GM19452 (cell line): ENCODE data around the gene PTPRD.

Source experiments
- ATAC-seq: cut with Tn5 transposase; IDR thresholded peaks from one replicate; pipeline ENCODE4 v1.9.1; 2021; ENCODE audit not compliant: unreplicated experiment

Gene PTPRD

DNA sequence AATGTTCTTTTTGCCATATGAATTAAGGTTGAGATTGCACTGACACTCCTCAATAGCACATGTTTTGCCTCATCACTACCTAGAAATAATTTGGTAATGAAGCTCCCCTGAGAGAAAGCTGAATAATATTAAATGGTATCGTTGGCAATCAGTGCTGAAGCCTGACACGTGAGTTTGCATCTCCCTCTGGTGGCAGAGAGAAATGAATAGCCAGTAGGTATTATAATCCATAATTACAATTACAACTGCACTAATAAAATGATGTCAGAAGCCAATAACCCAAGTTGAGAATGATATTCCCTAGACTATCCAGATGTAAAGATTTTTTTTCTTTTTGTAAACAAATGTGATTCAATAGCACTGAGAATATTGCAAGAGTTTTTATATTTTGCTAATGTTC lies 700.3 kb downstream of the PTPRD start:
- ATAC-seq = no peak

DNA sequence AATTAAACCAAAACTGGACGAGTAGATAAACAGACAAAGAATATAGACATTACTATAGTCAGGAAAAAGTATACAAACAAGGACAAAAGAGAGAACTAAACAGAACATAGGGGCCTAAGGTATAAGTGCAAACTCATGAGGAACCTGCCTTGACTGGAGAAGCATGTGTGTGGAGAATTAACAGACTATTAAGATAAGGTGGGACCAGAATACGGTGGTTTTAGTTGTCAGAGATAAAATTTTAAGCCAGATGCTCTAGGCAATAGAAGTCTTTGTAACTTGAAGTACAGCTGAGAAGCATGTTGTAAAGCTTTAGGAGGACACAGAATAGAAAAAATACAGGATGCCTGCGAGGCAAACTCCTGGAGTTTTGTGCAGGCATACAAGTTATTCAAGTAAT lies 707.1 kb downstream of the PTPRD start:
- no peak for ATAC-seq

DNA sequence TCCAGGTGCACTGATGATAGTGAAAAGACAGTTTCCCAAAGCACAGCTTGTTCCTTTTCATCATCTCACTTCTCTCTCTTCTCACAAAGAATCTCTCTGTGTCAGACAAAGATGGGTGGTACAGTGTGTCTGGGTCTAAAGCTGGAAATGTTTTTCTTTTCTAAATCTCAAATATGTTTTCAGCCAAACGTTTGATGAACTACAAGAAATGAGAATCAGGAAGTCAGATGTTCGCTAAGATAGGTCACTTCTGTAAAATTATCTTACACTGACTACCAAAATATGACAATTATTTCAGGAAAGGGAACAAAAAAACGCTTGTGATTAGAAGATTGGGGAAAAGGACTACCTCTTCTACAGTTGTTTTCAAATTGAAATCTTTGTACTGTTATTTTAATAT lies 708.8 kb downstream of the PTPRD start:
- no peak for ATAC-seq

DNA sequence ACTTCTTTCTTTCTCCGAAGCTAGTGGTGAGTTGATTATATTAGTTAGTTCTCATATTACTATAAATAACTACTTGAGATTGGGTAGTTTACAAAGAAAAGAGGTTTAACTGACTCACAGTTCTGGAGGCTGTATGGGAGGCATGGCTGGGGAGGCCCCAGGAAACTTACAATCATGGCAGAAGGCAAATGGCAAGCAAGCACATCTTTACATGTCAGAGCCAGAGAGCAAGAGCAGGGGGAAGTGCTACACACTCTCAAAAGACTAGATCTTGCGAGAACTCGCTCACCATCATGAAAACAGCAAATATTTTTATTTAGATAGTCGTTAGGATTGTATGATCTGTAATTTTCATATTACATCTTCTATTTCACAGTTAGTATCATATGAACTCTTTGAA lies 711.2 kb downstream of the PTPRD start:
- ATAC-seq = no peak

DNA sequence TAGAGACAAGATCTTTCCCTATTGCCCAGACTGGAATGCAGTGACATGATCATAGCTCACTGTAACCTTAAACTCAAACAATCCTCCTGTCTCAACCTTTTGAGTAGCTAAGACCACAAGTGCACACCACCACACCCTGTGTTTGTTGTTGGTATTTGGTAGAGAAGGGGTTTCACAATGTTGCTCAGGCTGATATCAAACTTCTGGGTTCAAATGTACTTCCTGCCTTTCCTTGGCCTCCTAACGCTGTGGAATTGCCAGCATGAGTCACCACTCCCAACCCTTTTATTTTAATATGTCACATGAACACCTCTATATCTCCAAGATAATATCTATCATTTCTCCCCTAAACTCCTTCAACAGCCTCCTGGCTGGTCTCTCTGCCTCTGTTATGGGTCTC lies 719.0 kb downstream of the PTPRD start:
- no peak for ATAC-seq

DNA sequence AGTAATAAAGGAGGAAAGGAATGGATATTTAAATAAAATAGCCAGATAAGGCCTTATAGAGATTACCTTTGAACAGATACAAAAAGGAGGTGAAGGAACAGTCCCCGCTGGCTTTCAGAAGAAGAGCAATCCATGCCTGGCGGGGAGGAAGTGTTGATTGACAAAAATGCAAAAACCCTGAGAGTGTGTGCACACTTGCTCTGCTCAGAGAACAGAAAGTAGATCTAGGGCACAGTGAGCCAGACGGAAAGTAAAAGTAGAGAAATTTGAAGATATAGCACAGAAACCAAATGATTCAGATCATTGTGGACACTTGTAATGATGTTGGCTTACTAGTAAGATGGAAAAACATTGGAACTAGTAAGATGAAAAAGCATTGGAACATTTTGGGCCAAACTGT lies 720.6 kb downstream of the PTPRD start:
- ATAC-seq = no peak

DNA sequence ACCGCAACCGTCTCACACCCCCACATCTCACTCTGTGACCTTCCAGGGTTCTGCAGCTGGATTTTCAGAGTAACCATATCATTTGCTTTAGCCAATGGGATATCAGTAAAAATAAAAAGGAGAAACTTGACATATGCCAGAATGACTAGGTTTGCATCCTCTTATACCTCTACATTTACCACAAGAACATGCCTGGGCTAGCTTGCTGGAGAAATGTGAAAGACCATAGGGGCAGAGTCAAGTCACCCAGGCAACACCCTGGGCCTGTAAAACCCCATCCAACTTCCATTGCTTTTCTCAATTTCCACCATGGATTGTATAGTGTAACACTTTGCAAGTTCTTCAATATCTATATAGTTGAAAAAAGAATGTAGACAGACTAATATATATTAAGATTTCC lies 731.1 kb downstream of the PTPRD start:
- no peak for ATAC-seq

DNA sequence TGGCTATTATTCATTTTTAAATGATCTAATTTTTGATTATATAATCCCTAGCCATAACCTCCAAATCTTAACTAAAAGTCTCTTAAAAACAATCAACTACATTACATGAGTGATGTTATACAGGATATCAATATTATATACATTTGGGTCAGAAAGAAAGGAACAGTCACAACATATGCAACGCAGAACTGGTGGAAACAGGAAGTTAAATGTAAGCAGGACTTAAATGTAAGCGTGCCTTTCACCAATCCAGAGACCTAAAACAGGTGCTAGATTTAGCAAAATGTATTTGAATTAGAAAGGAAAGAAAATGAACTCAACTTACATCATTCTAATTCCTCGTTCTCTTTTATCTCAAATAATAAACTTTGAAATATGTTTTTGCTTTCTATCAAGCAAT lies 738.5 kb downstream of the PTPRD start:
- ATAC-seq = no peak

DNA sequence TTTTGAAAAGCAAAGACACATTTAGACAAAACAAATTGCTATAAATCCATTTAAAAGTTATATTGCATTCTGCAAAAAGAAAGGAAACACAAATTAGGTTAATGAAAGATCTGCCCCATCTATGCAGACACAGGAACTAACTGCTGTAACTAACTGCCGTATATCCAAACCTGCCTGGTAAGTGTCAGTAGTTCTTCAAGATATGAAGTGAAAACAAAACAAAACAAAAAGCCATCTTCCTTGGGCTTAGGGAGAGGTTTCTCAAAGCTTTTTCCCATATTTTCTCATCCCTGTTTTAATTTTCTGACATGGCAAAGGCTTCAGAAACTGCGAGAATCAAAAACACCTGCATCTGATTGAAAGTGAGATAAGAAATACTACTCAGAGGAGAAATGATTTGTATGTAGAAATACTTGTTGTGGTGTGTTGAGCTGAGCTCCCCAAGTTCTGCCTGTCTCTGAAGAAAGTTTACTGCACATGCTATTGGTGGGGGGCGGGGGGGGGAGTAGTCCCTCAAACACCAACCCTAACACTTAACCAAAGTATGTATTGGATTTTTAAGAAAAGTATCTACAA lies 750.5 kb downstream of the PTPRD start:
- ATAC-seq = no peak

DNA sequence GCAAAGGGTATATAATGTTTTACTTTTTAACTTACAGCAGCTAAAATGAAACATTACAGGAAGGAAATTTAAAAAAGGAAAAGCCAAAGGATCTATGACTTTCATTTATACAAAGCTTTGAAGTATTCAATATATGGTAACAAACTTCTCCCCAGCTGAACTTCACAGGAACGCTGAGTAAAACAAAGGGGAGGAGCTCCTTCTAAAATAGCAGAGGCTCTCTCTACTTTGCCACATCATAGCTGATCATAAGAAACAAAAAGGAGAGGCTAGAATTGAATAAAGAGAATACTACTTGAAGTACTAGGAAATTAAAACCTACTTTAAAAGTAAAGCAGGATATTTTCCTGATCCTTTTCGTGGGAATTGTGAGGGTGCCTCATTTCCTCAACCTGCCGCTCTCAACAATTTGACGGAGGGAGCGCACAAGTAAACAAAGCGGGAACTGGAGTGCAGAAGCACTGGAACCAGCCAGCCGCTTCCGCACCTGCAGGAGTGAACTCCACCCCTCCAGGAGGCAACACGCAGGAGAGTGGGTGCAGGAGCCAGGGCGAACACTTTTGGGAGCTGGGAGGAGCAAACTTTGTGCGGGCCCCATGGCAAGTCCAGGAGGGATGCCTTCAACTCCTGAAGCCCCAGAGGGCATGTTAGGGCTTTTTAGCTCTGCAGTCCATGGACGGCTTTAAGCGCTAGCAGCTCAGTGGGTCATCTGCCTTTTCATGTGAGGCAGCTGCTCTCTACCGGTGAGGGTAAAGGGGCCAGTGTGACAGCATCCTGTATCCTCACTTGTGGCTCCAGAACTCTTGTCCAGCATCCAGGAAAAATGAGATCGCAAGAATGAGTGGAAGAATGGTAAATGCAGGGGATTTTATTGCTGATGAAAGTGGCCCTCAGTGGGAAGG lies 757.4 kb downstream of the PTPRD start:
- ATAC-seq = no peak

DNA sequence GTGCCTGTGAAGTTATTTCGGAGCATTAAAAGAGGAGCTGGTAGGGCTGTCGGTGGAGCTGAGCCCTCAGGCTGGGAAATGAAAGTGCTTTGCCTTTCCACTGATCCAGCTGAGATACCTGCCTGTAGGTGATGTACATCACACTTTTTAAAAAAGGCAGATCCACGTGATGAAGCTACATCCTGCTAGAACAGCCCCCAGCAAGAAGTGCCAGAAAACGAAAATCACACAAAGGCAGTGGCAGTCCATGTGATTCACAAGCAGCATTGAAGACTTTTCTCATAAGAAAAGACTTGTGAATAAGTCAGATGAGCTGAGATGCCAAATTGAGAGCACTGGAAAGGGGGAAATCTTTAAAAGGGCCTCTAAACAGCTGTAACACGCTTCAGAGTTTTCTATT lies 765.1 kb downstream of the PTPRD start:
- no peak for ATAC-seq

DNA sequence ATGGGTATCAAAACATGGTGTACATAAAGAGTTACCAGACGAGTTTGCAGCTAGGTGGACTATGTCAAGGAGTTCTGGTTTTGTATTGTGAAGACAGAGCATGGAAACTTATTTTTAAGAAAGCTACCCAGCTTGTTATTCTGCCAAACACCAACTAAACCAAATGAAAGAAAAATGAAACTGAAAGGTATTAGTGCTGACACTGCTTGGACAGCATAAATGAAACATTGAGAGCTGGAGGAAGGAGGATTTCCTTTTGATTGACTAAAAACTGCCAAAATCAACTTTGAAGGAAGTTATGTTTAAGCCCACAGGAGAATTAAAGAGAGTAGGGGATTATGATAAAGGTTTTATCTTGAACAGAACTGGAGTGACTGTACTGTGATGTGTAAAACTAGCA lies 766.2 kb downstream of the PTPRD start:
- peak; percentile 83 for ATAC-seq

DNA sequence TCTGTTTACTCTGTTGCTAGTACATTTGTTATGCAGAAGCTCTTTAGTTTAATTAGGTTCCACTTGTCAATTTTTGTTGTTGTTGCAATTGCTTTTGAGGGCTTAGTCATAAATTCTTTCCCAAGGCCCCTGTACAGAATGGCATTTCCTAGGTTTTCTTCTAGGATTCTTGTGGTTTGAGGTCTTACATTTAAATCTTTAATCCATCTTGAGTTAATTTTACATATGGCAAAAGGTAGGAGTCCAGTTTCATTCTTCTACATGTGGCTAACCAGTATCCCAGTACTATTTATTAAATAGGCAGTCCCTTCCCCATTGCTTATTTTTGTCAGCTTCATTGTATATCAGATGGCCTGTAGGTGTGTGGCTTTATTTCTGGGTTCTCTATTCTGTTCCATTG lies 792.4 kb downstream of the PTPRD start:
- no peak for ATAC-seq

DNA sequence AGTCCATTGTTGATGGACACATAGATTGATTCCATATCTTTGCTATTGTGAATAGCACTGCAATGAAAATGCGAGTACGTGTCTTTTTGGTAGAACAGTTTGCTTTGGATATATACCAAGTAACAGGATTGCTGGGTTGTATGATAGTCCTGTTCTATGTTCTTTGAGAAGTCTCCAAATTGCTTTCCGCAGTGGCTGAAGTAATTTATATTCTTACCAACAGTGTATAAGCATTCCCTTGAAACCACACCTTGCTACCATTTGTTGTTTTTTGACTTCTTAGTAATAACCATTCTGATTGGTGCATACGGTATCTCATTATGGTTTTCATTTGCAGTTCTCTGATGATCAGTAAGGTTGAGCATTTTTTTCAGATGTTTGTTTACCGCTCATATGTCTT lies 792.9 kb downstream of the PTPRD start:
- ATAC-seq = no peak

DNA sequence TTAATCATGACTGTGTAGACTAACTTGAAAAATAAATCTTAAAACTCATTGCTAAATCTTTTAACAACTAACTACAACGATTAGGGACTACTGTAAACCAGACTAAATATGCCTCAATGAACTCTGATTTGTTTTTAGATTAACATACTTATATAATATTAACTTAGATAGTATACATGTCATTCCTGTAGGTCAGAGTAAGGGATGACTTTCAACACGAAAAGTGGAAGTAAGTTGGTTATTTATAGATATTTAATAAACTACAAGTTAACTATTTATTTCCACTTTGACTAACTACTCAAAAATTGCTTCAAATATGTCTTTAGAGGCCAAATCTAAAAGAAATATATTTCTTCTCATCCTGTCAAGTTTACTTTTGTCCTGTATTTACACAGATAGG lies 795.6 kb downstream of the PTPRD start:
- ATAC-seq = peak; percentile 55

DNA sequence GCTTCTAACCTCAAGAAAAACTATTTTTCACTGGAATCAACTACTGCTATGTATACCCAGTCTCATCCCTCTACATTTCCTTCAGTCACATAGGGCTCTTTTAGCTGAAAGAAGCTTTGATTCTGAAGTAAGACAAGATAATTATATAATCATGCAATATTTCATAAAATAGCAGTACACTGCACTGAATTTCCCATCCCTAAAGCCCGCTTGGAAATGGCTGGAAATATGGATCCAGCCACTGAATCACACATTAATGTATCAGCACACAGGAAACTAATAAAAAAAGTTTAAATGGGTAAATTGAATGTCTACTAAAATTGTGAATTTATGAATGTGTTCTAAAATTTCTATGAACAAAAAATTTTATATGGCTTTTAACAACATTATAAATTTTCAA lies 808.7 kb downstream of the PTPRD start:
- ATAC-seq = no peak

DNA sequence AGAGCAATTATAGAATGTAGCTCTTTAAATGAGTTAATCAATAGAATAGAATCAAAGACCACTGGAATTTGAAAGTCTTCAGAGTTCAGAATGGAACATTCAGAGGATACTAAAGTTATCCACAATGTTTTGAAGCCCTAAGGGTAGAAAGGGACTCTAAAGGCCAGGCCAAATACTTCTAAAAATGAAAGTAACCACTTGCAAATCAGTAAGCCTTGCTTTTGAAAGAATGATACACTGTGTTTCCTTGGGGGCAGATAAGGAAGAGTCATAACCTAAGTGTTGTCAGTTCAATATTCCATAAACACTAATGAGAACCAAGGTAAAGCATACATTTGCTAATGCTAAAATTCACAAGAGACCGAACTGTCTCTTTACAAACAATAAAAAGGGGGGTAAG lies 813.5 kb downstream of the PTPRD start:
- no peak for ATAC-seq

DNA sequence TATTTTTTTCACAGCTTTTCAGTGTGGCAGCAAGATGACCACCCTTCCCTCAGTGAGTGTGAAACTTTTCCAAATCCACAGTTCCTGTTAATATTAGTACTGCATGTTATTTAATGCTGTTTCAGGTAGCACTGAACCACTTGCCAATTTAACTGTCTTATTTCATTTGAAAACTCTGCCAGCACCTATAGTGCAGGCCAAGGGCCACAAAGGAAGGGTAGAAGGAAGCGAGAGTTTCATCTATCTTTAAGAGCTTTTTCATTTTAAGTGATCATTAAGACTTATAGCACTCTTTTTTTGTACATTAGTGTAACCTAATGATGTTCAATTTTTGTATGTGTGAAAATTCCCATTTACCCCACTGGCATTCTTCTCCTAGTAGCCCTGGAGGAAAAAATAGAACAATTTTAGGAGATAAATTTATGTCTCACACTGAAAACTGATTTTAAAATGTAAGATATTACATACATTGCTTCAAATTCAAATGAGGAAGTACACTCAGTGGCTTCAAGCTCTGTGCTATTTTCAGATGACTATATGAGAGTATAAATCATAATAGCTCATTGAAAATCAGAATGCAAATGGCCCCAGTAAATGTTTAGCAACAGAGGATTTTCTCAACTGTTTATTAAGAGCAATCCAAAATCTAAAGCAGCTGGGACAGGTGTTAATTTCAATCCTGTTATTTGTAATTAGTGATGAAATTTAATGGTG lies 820.5 kb downstream of the PTPRD start:
- peak; percentile 71 for ATAC-seq

DNA sequence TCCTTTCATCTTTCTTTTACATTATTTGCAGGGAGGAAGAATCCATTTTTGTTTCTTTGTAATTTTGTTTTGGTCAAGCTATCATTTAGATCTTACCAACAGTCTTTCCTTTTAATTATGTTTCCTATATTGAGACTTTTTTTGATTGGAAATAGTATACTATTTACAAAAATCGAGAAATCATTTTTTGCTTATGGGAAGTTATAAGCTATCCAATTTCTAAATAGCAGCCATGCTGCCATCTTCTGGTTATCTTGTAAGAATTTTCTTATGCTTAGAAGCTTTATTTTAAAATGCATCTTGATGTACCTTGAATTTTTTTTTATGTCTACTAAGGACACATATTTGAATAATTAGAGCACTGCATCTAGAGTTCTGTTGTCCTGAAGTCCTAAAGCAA lies 821.2 kb downstream of the PTPRD start:
- no peak for ATAC-seq

DNA sequence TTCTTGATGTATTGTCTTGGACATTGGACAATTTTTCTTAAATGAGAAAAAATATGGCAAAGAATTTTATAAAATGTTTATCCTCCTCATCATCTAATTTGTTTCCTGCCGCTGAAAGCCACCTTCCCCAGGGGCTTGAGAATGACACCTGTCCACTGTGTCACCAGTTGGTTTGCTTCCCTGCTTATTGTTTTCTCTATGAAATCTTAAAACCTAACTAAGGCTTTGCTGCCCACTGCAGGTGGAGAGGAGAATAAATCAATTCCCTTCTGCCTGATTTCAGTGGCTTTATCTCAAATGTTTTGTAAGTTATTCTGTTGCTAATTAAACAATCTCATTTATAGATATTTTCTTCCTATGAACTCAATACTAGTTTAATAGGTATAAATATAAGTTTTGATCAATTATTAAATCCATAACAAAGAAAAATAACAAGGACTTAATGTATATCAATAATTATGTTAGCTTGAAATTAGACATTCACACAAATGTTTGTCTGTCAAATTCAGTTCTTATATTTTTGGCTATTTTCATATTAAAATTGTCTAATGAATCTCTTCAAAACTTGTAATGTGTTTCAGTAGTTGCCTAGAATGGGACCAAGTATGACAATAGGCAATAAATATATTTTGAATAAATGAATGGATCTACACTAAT lies 822.5 kb downstream of the PTPRD start:
- ATAC-seq = no peak

DNA sequence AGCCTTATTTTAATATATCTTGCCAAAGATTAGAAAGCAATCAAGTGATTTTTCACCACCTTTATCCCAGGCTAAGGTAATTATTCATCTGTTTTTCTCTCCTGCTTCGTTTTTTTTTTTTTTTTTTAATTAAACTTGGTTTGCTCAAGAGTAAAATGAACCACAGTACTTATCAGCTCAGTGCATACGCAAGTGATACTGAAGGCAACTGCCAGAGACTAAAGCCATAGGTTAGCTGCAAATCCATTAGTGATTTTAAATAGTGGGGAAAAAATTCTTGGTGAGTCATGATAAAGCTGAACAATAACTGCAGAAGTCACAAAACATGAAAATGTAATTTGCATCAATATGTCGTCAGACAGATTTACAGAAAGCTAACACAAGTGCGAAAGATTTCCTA lies 829.1 kb downstream of the PTPRD start:
- ATAC-seq = no peak

DNA sequence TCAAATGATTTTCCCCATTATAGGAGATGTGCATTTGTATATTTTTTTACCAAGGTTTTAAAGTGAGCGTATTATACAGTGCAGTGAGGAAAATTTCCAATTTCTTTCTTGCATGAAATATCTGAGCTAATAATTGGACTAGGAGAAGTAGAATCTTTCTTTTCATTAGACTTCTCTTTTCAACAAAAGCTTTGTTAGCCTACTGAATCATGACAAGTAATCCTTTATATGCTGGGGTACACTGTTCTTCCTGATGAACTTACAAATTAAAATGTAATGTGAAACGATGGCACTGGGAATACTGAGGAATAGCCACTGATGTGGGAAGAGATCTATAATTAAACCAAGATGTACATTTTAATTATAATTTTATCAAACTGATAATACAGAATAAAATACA lies 829.6 kb downstream of the PTPRD start:
- no peak for ATAC-seq
